ENCODE measurements around the gene SFT2D1.

The SFT2D1 gene

DNA sequence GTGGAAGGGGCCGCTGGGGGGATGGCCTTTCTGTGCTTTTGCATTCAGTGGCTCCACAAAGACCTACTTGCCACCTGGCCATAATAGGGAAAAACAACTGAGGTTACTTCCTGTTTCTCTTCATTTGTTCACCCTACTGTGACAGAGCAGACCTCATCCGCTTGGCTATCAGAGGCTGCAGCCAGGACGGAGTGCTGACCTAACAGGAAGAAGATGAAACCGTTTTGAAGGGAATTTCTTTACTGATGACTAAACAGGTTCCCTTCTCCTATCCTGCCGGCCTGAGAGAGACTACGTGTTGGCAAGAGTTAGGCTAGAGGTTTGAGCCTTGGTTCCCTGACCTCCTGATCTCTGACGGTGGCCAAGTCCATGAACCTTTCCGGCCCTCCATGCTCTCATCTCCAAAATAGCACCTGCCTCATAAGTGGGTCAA is 55.5 kb downstream of the SFT2D1 start:
- no peaks in the 10 kb centered on the region for H3K9me3 ChIP-seq
- TF ChIP-seq, protein P1, sequence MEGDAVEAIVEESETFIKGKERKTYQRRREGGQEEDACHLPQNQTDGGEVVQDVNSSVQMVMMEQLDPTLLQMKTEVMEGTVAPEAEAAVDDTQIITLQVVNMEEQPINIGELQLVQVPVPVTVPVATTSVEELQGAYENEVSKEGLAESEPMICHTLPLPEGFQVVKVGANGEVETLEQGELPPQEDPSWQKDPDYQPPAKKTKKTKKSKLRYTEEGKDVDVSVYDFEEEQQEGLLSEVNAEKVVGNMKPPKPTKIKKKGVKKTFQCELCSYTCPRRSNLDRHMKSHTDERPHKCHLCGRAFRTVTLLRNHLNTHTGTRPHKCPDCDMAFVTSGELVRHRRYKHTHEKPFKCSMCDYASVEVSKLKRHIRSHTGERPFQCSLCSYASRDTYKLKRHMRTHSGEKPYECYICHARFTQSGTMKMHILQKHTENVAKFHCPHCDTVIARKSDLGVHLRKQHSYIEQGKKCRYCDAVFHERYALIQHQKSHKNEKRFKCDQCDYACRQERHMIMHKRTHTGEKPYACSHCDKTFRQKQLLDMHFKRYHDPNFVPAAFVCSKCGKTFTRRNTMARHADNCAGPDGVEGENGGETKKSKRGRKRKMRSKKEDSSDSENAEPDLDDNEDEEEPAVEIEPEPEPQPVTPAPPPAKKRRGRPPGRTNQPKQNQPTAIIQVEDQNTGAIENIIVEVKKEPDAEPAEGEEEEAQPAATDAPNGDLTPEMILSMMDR (IDR thresholded peaks at IDR 0.05): no peak
- no peak overlapping the region for H3K4me3 ChIP-seq (ENCODE audit: low read depth in 1 of 2, low read length in 1 of 2)
- peaks cover 9 to 11% of the 10 kb centered on the region in 2 experiments for H3K4me1 ChIP-seq (ENCODE audit: control insufficient read depth in 1 of 2, insufficient read depth in 1 of 2, low read depth in 1 of 2, low read length in 1 of 2)
- H3K27ac ChIP-seq: peak overlapping the region; percentile 58
- no peaks in the 10 kb centered on the region for H3K36me3 ChIP-seq
- H3K27me3 ChIP-seq: peaks cover 28% of the 10 kb centered on the region

DNA sequence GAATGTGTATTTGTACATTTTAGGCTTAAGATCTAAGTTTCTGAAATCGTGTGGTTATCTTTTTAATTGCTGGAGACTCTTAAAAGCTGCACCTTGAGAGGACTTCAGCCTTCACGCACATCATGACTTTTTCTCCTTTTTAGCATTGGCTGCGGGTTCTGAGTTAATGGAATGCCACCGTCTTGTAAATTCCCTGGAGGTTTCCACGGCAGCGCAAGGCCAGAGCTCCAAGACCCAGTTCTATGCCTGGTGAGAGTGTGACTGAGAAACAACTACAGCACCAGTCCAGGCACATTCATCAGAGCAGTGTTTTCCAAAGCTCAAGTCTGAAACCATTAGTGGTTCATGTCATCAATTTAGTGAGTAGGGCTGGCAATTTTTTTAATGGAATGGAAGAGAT is 57.1 kb downstream of the SFT2D1 start:
- Histone ChIP-seq H3K9me3 (no peaks in the 10 kb centered on the region), H3K4me3 (ENCODE audit: low read depth in 1 of 2, low read length in 1 of 2) (no peak overlapping the region), H3K27ac (no peak overlapping the region), H3K4me1 (ENCODE audit: control insufficient read depth in 1 of 2, insufficient read depth in 1 of 2, low read depth in 1 of 2, low read length in 1 of 2) (peaks cover 9 to 11% of the 10 kb centered on the region in 2 experiments), H3K27me3 (peaks cover 28% of the 10 kb centered on the region), H3K36me3 (no peaks in the 10 kb centered on the region)
- TF ChIP-seq, protein P1 (IDR thresholded peaks at IDR 0.05): no peak

DNA sequence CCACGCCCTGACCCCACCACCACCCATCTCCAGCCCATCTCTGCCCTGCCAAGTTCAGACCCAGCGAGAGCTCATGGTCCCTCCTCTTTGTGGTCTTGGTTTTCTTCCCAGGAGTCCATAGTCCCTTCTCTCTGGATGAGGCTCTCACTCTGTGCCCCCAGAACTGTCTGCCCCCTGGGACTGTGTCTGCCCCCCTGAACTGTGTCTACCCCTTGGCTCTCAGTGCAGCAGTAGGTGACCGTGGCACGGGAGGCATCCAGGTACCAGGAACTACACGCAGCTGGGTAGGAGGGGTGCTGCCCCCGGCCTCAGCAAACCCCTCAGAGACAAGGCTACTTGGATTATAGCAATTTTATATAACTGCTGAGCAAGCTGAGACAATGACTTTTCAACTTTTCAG is 57.7 kb downstream of the SFT2D1 start:
- Histone ChIP-seq H3K27ac (no peak overlapping the region), H3K4me1 (ENCODE audit: control insufficient read depth in 1 of 2, insufficient read depth in 1 of 2, low read depth in 1 of 2, low read length in 1 of 2) (peaks cover 9 to 11% of the 10 kb centered on the region in 2 experiments), H3K27me3 (peaks cover 22% of the 10 kb centered on the region), H3K36me3 (no peaks in the 10 kb centered on the region), H3K9me3 (no peaks in the 10 kb centered on the region), H3K4me3 (ENCODE audit: low read depth in 1 of 2, low read length in 1 of 2) (no peak overlapping the region)
- TF ChIP-seq, protein P1 (IDR thresholded peaks at IDR 0.05): no peak

DNA sequence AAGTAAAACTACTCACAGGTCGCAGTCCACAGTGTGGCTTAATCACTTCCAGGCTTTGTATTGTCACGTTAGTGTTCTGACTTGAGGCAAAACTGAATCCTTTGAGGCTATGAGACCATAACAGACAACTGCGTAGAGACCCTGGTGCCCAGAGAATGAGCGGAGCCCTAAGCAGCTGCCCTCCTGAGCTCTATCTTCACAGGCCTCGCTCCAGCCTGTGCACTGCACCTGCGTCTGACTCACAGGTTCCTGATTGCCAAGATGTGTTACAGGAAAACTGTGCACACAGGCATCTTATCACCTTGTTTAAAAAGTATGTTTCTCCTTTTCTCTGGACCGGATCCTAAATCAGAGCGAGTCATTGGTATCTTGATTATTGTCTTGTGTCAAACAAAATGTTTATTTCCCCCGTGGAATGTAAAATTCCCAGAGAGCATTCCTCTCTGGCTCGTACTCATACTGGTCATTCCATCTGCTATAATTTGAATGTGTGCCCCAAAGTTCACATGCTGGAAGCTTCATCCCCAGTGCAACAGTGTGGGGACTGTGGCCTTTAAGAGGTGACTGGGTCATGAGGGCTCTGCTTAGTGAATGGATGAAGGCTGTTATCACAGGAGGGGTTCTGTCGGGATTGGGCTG is 59.8 kb downstream of the SFT2D1 start:
- H3K27me3 ChIP-seq: peaks cover 21% of the 10 kb centered on the region
- H3K27ac ChIP-seq: no peak overlapping the region
- TF ChIP-seq, protein P1 (IDR thresholded peaks at IDR 0.05): no peak
- H3K36me3 ChIP-seq: no peaks in the 10 kb centered on the region
- no peak overlapping the region for H3K4me3 ChIP-seq (ENCODE audit: low read depth in 1 of 2, low read length in 1 of 2)
- H3K9me3 ChIP-seq: no peaks in the 10 kb centered on the region
- peaks cover 9 to 10% of the 10 kb centered on the region in 2 experiments for H3K4me1 ChIP-seq (ENCODE audit: control insufficient read depth in 1 of 2, insufficient read depth in 1 of 2, low read depth in 1 of 2, low read length in 1 of 2)

DNA sequence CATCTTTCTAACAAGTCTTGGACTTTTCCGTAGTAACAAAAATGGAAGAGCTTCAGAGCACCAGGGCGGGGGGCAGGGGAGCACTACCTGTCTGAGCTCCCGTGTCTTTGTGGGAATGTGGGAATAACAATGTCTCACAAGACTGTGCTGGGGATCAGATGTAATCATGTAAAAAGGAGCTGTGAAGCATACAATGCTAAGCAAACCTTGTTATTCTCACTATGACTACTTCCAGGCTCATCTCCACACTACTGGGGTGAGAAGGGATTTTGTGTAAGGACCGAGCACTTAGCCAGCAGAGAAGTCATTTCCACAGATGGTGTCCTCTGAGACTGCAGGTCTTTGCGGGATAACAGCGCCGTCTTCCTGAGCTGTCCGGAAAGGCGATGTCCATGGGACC is 61.2 kb downstream of the SFT2D1 start:
- TF ChIP-seq, protein P1 (IDR thresholded peaks at IDR 0.05): no peak
- Histone ChIP-seq H3K27me3 (peaks cover 21% of the 10 kb centered on the region), H3K36me3 (no peaks in the 10 kb centered on the region), H3K4me1 (ENCODE audit: control insufficient read depth in 1 of 2, insufficient read depth in 1 of 2, low read depth in 1 of 2, low read length in 1 of 2) (no peaks in the 10 kb centered on the region), H3K4me3 (ENCODE audit: low read depth in 1 of 2, low read length in 1 of 2) (no peak overlapping the region), H3K27ac (no peak overlapping the region), H3K9me3 (no peaks in the 10 kb centered on the region)
